Skin of body (tissue), 3 donors: ENCODE data around the gene TRIM48. TPM values are rescaled to one million over a fixed set of nuclear protein-coding genes. Genes with fewer than 3 reads are reported as not detected.
"Not testable (repeated sequence)": the region's sequence is repeated elsewhere in the genome, so short reads cannot be mapped to it uniquely, and the experiment has no call there.

Experiments
- DNase-seq: peaks from one replicate; lab custom pipeline; 2025; lab: John Stamatoyannopoulos, UW
- small RNA-seq: library from RNA; depleted of rRNA; stranded (forward); fragments of <200 nt; gene quantifications from one replicate; pipeline ENCODE3, GENCODE V24; 2014; ENCODE audit warnings: low replicate concordance
- total RNA-seq: library from RNA; depleted of rRNA; stranded (reverse); fragments of >200 nt; gene quantifications from one replicate; pipeline ENCODE4 v1.2.3, GENCODE V29; 2014

The TRIM48 gene
- total RNA-seq = not detected

- not testable (repeated sequence) for DNase-seq
These were observed at the start of gene TRIM48 for GRCh38 chr11:55261855-55262254. TRIM48 (plus strand) TSS chr11:55262155; CDS start chr11:55262268, 113 bp downstream.

GRCh38 chr11:55238316-55238715 lies 23.6 kb upstream of the TRIM48 start:
- DNase-seq = not testable (repeated sequence)

GRCh38 chr11:55263081-55263480 lies 1.1 kb downstream of the TRIM48 start:
- no peak for DNase-seq

Small RNAs within 50 kb of the gene (small RNA-seq; reads per million reads assigned to genes)
- not detected for gene AP005597.4

Other genes with a start within 250 kb of the TRIM48 start
- not detected for gene OR4A16, start 81.0 kb downstream of the TRIM48 start, total RNA-seq
- gene OR4A15, start 105.8 kb downstream of the TRIM48 start, total RNA-seq = not detected